Embryonic facial prominence (tissue), 1 donor: ENCODE measurements around the gene FARP2.

Experiments
- DNase-seq: peaks from one replicate; pipeline ENCODE4 v3.0.0-alpha.2; 2016; ENCODE audit errors: extremely low spot score

FARP2 gene

DNA sequence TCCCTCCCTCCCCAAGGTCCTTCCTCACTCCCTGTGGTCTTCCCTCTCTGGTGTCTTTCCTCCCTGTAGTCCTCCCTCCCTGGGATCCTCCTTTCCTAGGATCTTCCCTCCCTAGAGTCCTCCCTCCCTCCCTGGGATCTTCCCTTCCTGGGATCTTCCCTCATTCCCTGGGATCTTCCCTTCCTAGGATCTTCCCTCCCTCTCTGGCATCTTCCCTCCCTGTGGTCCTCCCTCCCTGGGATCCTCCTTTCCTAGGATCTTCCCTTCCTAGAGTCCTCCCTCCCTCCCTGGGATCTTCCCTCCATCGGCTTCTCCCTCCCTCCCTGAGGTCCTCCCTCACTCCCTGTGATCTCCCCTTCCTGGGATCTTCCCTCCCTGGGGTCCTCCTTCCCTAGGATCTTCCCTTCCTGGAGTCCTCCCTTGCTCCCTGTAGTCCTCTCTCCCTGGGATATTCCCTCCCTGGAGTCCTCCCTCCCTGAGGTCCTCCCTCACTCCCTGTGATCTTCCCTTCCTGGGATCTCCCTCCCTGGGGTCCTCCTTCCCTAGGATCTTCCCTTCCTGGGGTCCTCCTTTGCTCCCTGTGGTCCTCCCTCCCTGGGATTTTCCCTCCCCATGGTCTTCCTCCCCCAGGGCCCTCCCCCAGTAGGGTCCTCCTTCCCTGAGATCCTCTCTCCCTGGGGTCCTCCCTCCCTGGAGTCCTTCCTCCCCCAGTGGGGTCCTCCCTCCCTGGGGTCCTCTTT, 129.3 kb downstream of the FARP2 start:
- no peak for DNase-seq

DNA sequence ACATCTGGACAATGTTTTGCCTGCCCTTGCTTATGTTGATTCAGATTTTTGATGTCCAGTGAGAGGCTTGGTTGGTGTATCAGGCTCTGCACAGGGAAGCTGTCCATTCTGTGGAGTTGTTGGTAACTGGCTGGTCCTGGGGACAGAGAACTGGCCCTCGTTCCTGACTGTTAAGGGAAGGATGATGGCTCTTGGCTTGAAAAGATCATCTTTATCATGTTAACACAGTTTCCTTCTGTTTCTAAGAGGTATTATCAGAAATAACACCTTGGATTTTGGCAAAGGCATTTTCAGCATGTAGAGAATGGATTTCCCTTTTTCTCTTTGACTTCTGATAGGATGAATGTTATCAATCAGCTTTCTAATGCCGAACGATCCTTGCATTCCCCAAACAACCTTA, 133.0 kb downstream of the FARP2 start:
- DNase-seq = no peak

DNA sequence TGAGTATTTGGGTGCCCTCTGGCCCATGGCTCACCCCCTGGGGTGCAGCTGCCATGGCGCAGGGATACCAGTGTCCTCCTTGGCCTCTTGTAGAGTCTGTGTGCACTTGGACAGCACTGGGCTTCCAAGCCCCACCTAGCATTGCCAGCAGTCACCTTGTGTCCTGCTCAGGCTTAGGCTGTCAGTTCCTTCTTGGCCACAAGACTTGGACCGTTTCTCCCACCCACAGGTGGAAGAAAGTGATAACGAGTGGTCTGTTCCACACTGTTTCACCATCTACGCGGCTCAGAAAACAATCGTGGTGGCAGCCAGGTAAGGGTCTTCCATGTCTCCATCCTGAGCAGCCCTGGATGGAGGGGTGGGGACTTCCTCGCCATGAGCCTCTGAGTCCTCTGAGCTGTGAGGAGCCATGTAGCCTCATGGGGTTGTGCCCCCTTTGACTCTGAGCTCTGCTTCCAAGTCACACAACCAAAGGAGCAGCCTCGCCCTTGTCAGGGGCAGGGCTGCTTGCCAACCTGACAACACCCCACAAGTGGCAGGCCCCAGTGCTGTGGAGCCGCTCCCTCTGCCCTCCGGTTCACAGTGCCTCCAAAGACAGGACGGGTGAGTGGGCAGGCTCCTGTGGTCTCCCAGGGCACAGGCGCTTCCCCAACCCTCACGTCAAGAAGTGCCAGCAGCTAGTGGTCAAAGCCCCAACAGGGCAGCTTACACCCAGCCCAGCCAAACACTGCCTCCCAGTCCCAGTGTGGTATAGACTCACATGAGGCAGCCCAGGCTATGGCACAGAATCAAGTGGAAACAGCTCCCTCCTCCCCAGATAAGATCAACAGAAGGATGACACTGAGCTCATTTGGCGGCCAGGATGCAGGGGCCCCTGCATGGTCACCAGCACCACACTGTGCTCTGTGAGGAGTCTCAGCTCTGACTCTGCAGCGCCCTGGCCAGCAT, 133.9 kb downstream of the FARP2 start:
- no peak for DNase-seq

DNA sequence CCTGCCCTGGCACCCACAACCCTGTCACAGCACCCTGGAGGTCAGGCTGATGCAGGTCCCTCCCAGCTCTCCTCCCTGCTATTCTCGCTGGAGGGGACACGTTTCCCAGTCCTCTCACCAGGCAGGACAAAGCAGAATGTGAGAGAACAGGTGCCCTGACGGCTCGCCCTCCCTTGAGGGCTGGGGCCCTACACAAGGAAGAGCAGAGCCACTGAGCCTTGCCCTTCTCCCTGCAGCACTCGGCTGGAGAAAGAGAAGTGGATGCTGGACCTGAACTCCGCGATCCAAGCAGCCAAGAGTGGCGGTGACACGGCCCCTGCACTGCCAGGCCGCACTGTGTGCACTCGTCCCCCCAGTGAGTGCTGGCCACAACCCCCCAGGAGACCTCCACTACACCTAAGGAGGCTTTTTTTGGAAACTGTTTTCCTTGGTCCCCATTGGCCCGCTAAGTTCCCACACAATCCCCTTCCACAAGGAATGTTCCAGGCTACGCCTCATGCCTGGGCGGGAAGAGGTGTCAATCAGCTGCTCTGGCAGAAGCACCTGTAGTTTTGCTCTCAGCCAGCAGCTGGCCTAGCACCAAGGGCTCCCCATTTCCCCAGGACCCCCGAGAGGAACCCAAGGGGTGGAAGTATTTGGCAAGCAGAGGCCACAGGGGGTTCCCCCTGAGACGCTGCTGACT, 134.9 kb downstream of the FARP2 start:
- no peak for DNase-seq

DNA sequence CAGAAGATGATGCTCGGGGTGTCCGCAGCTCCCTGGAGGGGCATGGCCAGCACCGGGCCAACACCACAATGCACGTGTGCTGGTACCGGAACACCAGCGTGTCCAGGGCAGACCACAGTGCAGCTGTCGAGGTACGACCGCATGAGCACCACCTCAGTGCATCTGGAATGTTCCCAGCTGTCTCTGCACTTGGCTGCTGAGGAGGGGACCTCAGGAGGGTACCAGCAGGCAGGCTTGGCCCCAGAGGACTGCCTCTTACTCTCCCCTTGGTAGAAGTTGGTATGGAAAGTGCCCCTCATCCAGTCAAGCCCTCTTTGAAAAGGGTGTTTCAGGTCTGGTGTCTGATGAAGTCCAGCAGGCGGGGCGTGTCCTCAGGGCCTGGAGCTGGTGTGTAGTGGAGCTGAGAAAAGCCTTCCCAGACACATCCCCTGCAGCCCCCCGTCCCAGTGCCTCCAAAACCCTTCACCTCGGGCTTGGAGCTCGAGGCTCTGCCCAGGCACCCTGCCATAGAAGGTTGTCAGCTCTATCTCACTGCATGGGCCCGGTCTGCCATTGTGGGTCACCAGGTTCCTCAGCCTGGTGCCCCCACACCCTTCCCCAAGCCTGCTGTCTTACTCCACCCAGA, 135.6 kb downstream of the FARP2 start:
- DNase-seq = no peak

DNA sequence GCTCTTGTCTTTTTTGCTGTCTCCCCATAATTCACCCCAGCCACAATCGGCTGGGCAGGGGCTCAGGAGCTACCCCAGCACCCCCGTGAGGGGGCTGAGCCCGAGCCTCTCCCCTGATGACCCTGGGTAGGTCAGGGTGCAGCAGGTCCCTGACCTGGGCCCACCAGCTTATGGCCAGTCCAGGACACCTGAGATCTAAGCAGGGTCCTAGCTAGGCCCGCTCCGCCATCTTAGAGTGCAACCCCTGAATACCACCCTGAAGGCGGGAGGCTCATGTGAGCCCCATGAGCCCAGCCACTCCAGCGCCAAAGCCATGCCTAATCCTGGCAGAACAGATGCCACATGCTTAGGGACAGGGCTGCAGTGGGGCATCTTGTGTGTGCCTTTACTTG, 136.1 kb downstream of the FARP2 start:
- DNase-seq = no peak

DNA sequence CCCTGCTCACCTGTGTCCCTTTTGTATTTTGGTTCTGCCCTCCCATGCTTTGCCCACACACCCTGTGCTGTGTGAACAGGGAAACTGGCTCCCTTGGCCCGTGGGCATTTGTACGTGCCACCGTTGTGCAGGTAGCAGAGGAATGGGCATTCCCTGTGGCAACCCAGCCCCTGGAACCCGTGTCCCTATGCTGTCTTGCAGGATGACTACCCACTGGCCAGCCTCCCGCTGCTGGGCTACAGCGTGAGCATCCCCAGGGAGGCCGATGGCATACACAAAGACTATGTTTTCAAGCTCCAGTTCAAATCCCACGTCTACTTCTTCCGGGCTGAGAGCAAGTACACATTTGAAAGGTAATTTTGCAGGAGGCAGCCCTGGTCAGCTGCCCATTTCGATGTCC, 137.0 kb downstream of the FARP2 start:
- no peak for DNase-seq

DNA sequence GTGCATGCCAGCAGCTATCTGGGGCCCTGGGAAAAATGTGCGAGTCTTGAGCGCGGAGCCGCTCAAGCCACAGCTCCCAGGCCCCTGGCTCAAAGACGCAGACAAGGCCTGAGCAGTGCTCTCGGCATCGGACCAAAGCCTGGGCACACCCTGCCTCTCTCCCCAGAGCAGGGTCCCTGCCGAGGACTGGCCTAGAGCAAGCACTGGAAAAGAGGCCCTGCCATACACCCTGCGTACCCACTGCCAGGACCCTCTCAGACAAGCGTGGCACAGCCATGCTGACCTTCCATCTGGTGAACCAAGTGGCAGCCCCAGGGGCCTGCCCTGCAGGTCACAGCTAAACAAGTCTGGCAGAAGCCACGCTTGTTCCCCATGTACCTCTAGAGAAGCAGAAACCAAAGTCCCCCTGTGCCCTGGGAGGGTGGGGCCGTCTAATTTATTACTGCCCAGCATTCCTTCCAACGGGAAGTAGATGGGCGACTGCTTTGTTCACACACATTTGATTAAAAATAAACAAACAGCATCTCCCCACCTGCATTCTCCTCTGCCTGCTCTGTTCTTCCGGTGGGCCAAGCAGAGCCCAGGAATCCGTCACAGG, 138.3 kb downstream of the FARP2 start:
- DNase-seq = no peak

DNA sequence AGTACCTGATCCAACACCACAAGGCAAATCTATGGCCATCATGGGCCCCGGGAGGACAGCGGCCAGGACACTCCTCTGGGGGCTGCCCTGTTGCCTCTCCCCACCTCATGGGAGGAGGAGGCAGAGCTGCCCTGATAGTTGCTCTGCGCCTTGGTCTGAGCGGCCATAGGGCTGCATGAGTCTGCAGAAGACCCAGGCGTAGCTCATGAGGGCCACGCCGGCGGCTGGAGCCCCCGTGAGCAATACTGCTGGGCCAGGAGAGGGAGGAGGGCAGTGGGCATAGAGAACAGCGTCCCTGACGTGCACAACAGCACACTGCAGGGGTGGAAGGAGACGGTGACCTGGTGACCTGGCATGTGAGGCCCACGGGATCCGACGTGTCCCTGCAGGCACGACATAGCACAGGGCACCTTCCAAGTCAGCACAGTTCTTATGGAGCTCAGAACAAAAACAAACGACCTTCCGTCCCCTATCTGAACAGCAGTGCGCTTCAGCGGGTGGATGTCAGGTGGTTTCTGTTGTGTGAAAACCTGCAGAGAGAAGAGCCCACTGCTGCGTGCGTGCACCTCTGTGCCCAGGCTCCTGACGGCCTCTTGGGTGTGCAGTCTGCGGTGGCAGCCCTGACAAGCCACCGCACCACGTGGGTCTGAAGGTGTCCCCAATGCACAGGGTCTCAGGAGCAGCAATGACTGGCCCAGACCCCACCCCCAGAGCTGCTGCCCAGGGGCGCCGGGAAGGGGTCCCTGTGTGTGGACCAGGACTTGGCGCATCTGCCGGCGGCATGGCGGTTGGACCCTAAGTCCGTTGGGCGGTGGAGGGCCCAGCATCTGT, 139.3 kb downstream of the FARP2 start:
- DNase-seq = no peak

DNA sequence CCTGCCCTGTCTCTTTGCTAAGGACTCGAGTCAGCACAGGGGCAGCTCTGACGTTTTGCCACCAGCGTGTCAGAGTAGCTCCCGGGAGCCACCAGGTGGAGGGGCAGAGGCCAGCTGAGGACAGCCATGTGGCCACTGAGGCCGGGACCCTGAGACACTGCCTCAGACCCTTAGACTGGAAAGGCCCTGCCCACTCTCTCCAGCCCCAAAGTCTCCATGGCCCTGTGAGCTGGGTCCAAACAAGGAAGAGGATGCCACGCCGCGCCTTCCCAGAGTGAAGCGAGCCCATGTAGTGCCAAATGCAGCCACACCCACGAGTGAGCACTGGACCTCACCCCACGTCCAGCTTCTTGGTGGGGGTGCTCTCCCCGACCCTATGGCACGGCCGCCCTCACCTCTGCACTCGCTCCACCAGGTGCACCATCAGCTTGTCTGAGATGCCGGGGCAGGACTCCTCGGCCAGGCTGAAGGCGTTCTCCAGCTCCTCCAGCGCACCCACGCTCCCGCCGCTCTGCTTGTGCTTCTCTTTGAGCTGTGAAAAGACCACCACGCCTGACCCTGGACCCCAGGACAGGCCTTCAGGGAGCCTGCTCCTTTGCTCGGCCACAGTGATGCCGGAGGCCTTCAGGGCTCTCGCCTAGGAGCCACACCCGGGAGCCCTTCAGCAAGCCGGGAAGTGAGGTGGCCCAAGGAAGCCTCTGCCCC, 140.1 kb downstream of the FARP2 start:
- no peak for DNase-seq

DNA sequence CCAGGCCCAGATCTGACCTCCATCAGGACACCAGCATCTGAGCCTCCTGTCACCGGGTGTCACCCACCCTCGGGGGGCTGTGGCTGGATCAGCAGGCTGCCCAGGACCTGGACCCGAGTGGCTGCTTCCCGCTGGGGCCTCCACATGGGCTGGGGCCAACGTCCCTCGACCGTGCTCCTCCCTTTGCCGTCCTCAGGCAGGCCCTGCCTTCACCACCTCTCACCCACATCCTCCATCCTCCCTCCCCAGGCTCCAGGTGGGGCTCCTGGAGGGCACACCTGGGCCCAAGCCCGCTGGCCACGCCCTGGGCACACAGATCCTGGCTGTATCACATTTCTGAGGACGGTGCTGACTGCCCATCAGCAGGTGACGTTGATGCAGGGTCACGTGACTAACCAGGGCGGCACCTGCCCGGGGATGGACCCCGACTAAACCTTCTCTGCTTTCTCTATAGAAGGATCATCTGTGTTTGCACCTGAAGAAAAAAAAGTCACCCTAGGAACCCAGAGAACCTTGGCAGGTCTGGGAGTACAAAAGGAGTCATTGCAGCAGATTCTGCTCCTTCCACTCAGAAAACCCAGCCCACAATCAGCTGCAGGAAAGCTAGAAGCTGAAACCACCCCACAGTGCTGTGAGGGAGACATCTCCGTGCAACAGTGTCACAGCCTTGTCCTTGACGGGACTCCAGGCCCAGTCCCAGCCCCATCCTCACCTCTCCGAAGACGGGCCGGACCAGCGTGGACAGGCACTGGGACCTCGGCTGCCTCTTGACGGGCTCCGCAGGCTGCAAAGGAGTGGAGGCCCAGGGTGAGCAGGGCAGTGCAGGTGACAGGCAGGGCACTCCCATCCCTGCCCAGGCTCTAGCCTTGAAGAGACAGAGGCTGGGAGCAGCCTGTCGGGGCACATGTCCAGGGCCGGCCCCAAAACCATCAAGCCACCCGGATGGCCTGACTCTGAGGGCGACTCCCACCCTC, 141.1 kb downstream of the FARP2 start:
- DNase-seq = no peak

DNA sequence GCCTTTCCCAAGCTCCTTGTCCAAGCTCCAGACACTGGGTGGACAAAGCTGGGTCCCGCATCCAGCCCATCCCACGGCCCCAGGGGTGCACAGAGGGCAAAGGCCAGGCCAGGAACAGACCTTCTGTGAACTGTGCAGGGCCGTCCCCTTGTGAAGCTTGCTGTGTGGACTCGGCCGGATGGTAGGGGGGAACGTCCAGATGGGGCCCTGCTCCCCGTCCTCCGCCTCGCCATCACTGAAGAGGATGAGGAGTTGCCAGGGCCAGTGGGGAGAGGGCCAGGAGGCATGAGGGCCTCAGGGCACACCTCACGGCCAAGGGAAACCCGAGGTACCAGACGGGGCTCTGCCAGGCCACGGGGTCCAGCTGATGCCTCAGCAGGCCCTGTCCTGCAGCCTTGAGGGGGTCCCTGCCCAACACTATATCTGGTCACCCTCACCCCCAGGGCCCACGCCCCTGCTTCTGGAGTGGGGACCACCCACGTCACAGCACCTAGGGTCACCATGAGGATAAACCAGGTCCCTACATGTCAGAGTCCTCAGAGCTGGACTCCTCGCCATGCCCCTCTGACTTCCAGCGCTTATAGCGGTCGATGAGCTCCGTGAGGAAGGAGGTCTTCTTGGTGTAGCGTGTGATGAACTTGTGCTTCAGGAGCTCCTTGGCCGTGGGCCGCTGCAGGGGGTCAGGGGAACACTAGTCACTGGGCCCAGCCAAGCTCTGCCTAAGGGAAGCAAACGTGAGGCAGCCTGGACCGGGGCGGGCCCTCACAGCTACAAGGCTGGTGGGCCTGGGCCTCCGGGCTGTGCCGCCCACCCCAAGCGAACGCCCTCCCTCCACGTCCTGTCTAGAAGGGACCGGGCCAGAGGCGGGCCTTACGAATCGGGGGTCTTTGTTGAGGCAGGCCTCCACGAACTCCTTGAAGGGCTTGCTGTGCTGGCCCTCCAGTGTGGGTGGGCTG, 142.3 kb downstream of the FARP2 start:
- no peak for DNase-seq

DNA sequence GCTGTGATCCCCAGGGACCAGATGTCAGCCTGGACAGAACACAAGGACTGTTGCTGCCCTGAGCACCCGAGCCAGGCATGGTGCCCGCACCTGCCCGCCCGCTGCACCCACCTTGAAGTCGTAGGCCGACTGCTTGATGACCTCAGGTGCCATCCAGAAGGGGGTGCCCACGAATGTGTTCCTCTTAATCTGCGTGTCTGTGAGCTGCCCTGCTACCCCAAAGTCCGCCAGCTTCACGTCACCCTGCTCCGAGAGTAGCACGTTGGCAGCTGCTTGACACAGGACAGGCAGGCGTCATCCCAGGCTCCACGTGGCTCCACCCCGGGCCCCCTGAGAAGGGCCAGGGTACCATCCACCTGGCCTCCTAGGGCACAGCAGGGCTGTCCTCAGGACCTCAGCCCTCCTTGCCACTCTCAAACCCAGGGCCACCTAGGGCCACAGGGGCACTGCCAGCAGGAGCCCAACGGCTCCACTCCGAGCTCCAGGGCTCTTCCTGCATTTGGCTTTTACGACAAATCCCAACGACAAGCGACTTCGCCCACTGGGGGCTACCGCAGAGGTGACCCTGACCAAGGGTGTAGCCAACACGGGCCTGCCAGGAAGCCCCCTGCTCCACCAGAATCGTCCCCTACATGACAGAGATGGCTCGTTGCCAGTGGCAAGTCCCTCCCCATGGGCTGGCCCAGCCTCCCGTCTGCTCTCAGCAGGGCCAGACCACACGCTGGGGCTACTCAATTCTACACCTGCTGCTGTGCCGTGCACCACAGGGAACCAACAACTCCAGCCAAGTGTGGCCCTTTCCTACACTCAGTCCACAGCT, 143.3 kb downstream of the FARP2 start:
- no peak for DNase-seq

DNA sequence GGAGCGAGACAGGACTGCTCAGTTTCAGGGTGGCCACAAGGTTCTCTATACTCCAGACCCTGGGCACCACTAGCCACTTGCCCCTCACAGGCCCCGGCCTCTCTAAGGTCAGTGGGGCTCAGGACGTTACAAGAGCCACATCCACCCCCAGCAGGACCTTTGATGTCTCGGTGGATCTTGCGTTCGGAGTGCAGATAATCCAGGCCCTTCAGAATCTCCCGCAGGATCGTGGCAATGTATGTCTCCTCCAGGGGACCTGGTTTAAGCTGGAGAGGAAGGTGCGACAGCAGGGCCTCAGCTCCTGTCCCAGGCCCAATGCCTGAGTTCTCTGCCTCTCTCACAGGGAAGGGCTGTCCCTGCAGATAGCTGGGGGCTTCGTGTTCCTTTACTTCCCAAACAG, 143.9 kb downstream of the FARP2 start:
- no peak for DNase-seq

DNA sequence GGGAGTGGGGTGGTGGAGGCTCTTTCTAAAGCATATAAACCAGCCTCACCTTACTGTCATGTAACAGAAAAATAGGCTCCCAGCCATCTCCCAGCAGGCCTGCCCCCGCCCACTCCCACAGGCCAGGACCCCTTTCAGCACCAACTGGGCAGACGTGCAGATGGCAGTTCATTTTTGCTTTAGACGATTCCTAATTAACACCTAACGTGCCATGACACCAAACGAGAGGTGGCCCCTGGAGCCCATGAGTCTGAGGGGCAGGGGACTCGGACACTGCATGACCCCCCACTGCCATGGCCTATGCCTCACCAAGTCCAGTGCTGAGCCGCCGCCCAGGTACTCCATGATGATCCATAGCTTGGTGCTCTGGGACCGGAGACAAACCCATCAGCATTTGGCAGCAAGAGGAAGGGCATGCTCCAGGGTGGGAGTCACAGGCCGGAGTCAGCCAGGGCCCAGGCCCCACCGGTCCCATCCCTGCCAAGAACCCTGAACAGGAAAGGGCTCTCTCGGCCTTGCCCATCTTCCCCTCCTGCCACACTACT, 144.4 kb downstream of the FARP2 start:
- DNase-seq = no peak

DNA sequence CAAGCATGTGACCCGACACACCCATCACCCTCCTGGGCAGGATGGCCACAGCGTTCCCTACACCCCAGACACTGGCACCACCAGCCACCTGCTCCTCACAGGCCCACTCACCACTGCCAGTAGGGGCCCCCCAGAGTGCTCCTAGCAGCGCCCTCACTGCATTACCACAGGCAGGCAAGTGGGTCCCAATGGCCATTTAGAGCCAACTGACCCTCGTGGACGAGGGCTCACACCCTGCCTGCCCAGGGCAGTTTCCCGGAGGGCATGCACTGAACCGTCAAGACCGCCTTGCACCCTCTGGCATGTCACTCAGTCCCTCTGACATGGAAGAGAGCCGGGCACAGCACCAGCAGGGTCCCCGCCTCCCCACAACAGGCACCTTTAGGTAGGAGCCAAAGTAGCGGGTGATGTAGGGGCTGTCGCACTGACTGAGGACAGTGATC, 145.0 kb downstream of the FARP2 start:
- no peak for DNase-seq
